Measurements from ENCODE around the gene CCDC57.

Gene CCDC57

GRCh38 chr17:82202981-82203380 is 9.7 kb downstream of the CCDC57 start:
- H3K9me3 ChIP-seq (replicated peaks; ENCODE audit: insufficient read depth, low read length): no peaks in the 10 kb centered on the region
- TF ChIP-seq EZH2 (optimal IDR thresholded peaks at IDR 0.05; ENCODE audit: low read depth, low read length): no peak
- TF ChIP-seq EZH2phosphoT487 (IDR thresholded peaks at IDR 0.05; ENCODE audit: low read length): no peak
- TF ChIP-seq CTCF (IDR thresholded peaks at IDR 0.05; ENCODE audit: low read length): no peak

GRCh38 chr17:82201498-82201910 is 11.1 kb downstream of the CCDC57 start:
- H3K4me3 ChIP-seq (ENCODE audit: low read length): no peak overlapping the region
- no peak overlapping the region for H3K9ac ChIP-seq (ENCODE audit: low read length)
- H3K9me3 ChIP-seq (replicated peaks; ENCODE audit: insufficient read depth, low read length): no peaks in the 10 kb centered on the region
- H3K9me2 ChIP-seq (replicated peaks; ENCODE audit: insufficient read depth, low read length): no peaks in the 10 kb centered on the region
- H3K27ac ChIP-seq (ENCODE audit: low read length): no peak overlapping the region
- no peak overlapping the region for H2AFZ ChIP-seq (ENCODE audit: low read length)
- no peak for DNase-seq
- H3K27me3 ChIP-seq (replicated peaks; ENCODE audit: insufficient read depth, low read length): no peaks in the 10 kb centered on the region
- H3K79me2 ChIP-seq (ENCODE audit: low read length): no peaks in the 10 kb centered on the region
- H3F3A ChIP-seq (ENCODE audit: insufficient read depth, low read length): no peaks in the 10 kb centered on the region; the same call in 1 of the 2 replicates
- H3K4me2 ChIP-seq (ENCODE audit: low read depth, low read length): no peak overlapping the region
- no peaks in the 10 kb centered on the region for H3K36me3 ChIP-seq (replicated peaks; ENCODE audit: insufficient read depth, low read length)
- TF ChIP-seq EZH2phosphoT487 (IDR thresholded peaks at IDR 0.05; ENCODE audit: low read length) (no peak), CTCF (IDR thresholded peaks at IDR 0.05; ENCODE audit: low read length) (no peak), EZH2 (optimal IDR thresholded peaks at IDR 0.05; ENCODE audit: low read depth, low read length) (no peak)
- H4K20me1 ChIP-seq (ENCODE audit: insufficient read depth, low read length): no peaks in the 10 kb centered on the region
- H3K4me1 ChIP-seq (ENCODE audit: low read length): peaks cover 21% of the 10 kb centered on the region

More at GRCh38 chr17:82202981-82203380, 9.7 kb downstream of the CCDC57 start:
- no peaks in the 10 kb centered on the region for H3K9me2 ChIP-seq (replicated peaks; ENCODE audit: insufficient read depth, low read length)
- H3K27me3 ChIP-seq (replicated peaks; ENCODE audit: insufficient read depth, low read length): no peaks in the 10 kb centered on the region
- no peak for DNase-seq
- H4K20me1 ChIP-seq (ENCODE audit: insufficient read depth, low read length): no peaks in the 10 kb centered on the region
- no peaks in the 10 kb centered on the region for H3K79me2 ChIP-seq (ENCODE audit: low read length)
- H3K4me3 ChIP-seq (ENCODE audit: low read length): no peak overlapping the region
- no peak overlapping the region for H3K4me2 ChIP-seq (ENCODE audit: low read depth, low read length)
- no peaks in the 10 kb centered on the region; the same call in 1 of the 2 replicates for H3F3A ChIP-seq (ENCODE audit: insufficient read depth, low read length)
- H3K36me3 ChIP-seq (replicated peaks; ENCODE audit: insufficient read depth, low read length): no peaks in the 10 kb centered on the region
- H3K9ac ChIP-seq (ENCODE audit: low read length): no peak overlapping the region
- no peak overlapping the region for H2AFZ ChIP-seq (ENCODE audit: low read length)
- no peak overlapping the region for H3K27ac ChIP-seq (ENCODE audit: low read length)
- peaks cover 17% of the 10 kb centered on the region for H3K4me1 ChIP-seq (ENCODE audit: low read length)

- H3K27ac ChIP-seq (ENCODE audit: low read length): no peak overlapping the region
- H4K20me1 ChIP-seq (ENCODE audit: insufficient read depth, low read length): no peaks in the 10 kb centered on the region
- TF ChIP-seq CTCF (IDR thresholded peaks at IDR 0.05; ENCODE audit: low read length) (no peak), EZH2phosphoT487 (IDR thresholded peaks at IDR 0.05; ENCODE audit: low read length) (no peak), EZH2 (optimal IDR thresholded peaks at IDR 0.05; ENCODE audit: low read depth, low read length) (no peak)
- no peaks in the 10 kb centered on the region for H3K36me3 ChIP-seq (replicated peaks; ENCODE audit: insufficient read depth, low read length)
- no peaks in the 10 kb centered on the region for H3K9me2 ChIP-seq (replicated peaks; ENCODE audit: insufficient read depth, low read length)
- peaks cover 15% of the 10 kb centered on the region for H3K4me1 ChIP-seq (ENCODE audit: low read length)
- H3F3A ChIP-seq (ENCODE audit: insufficient read depth, low read length): no peaks in the 10 kb centered on the region
- H2AFZ ChIP-seq (ENCODE audit: low read length): no peak overlapping the region
- no peaks in the 10 kb centered on the region for H3K27me3 ChIP-seq (replicated peaks; ENCODE audit: insufficient read depth, low read length)
- no peaks in the 10 kb centered on the region for H3K9me3 ChIP-seq (replicated peaks; ENCODE audit: insufficient read depth, low read length)
- H3K79me2 ChIP-seq (ENCODE audit: low read length): no peaks in the 10 kb centered on the region
- H3K9ac ChIP-seq (ENCODE audit: low read length): no peak overlapping the region
- DNase-seq: no peak
- H3K4me3 ChIP-seq (ENCODE audit: low read length): no peak overlapping the region
- H3K4me2 ChIP-seq (ENCODE audit: low read depth, low read length): no peak overlapping the region
Observed at GRCh38 chr17:82200743-82201497, 11.7 kb downstream of the CCDC57 start.

Data from MM.1S (cell line).